DOHH2 (cell line): Measurements from ENCODE around the gene TTC9B.

Experiments
- H3F3A ChIP-seq: fragments of 200-600 bp; sonication (generic), shearing (Covaris generic); 2 replicates; pipeline ENCODE4 v1.6.0; 2016; ENCODE audit warnings: antibody characterized with exemption, mild to moderate bottlenecking; ENCODE audit not compliant: control insufficient read depth, insufficient read depth
- H3K27ac ChIP-seq: fragments of 200-600 bp; sonication (generic); 2 replicates; pipeline ENCODE4 v1.5.1; 2014; ENCODE audit warnings: low read depth, mild to moderate bottlenecking, low read length, moderate library complexity
- H3K27me3 ChIP-seq: fragments of 200-600 bp; sonication (generic); 2 replicates; pipeline ENCODE4 v1.6.1; 2014; ENCODE audit warnings: mild to moderate bottlenecking, low read length, mixed read lengths; ENCODE audit not compliant: control insufficient read depth
- H3K36me3 ChIP-seq: fragments of 200-600 bp; sonication (generic); 2 replicates; pipeline ENCODE4 v1.6.1; 2014; ENCODE audit warnings: mild to moderate bottlenecking, low read length, moderate library complexity, mixed read lengths; ENCODE audit not compliant: control insufficient read depth
- H3K4me1 ChIP-seq: fragments of 200-600 bp; sonication (generic); 2 replicates; pipeline ENCODE4 v1.6.1; 2014; ENCODE audit warnings: mild to moderate bottlenecking, low read length, mixed read lengths; ENCODE audit not compliant: control insufficient read depth
- H3K4me2 ChIP-seq: fragments of 200-600 bp; sonication (generic); 2 replicates; pipeline ENCODE4 v1.6.0; 2014; ENCODE audit warnings: mild to moderate bottlenecking, low read length, moderate library complexity
- H3K4me3 ChIP-seq: fragments of 200-600 bp; sonication (generic); 2 replicates; pipeline ENCODE4 v1.5.1; 2014; ENCODE audit warnings: mild to moderate bottlenecking, low read length, mixed read lengths
- H3K79me2 ChIP-seq: fragments of 200-600 bp; sonication (generic); 2 replicates; pipeline ENCODE4 v1.6.1; 2014; ENCODE audit warnings: mild to moderate bottlenecking, low read length, mixed read lengths; ENCODE audit not compliant: control insufficient read depth
- H3K9me2 ChIP-seq: fragments of 200-600 bp; sonication (generic); replicated peaks from 2 replicates; pipeline ENCODE4 v1.6.1; 2014; ENCODE audit warnings: mild to moderate bottlenecking, low read length, mixed read lengths; ENCODE audit not compliant: control insufficient read depth
- H3K9me3 ChIP-seq: fragments of 200-600 bp; sonication (generic); 2 replicates; pipeline ENCODE4 v1.6.1; 2014; ENCODE audit warnings: antibody characterized with exemption, low read length, mixed read lengths; ENCODE audit not compliant: control insufficient read depth, insufficient read depth
- H4K20me1 ChIP-seq: fragments of 200-600 bp; sonication (generic); 2 replicates; pipeline ENCODE4 v1.6.0; 2014; ENCODE audit warnings: low read depth, mild to moderate bottlenecking, antibody characterized with exemption, low read length, moderate library complexity; ENCODE audit not compliant: control insufficient read depth, insufficient read depth
- EZH2phosphoT487 ChIP-seq: fragments of 200-600 bp; sonication (generic); IDR thresholded peaks from 2 replicates; pipeline ENCODE4 v1.6.1; 2017; ENCODE audit warnings: borderline replicate concordance, mild to moderate bottlenecking, antibody characterized with exemption, low read length, moderate library complexity, mixed read lengths
- TF ChIP-seq, protein P1 (sequence below): fragments of 200-600 bp; sonication (generic); IDR thresholded peaks from one replicate; pipeline ENCODE4 v1.5.1; 2014; ENCODE audit warnings: antibody characterized with exemption, mild to moderate bottlenecking, low read depth, low read length; ENCODE audit not compliant: poor library complexity, severe bottlenecking

Gene TTC9B

DNA sequence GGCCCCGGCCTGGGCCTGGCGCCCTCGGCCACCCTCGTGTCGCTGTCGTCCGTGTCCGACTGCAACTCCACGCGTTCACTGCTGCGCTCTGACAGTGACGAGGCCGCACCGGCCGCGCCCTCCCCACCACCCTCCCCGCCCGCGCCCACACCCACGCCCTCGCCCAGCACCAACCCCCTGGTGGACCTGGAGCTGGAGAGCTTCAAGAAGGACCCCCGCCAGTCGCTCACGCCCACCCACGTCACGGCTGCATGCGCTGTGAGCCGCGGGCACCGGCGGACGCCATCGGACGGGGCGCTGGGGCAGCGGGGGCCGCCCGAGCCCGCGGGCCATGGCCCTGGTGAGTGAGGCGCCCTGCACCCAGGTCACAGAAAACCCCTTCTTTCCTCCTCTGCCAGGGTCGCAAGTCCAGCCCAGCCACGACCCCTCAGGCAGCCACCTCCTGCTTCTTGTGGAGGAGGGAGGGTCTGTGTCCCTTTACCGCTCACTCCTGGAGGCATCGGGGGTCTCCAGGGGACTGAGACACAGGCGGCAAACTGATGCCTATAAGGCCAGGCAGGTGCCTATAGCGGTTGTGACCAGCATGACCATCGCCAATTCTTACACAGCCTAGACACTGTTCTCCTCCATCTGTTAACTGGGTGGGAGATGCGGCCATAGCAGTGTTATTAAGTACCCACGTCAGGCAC, 4.2 kb downstream of the TTC9B start:
- H3K9me3 ChIP-seq = no peaks in the 10 kb centered on the region
- H3K36me3 ChIP-seq = no peaks in the 10 kb centered on the region
- H3K4me3 ChIP-seq = no peak overlapping the region
- H3K9me2 ChIP-seq = no peaks in the 10 kb centered on the region
- TF ChIP-seq, protein P1, sequence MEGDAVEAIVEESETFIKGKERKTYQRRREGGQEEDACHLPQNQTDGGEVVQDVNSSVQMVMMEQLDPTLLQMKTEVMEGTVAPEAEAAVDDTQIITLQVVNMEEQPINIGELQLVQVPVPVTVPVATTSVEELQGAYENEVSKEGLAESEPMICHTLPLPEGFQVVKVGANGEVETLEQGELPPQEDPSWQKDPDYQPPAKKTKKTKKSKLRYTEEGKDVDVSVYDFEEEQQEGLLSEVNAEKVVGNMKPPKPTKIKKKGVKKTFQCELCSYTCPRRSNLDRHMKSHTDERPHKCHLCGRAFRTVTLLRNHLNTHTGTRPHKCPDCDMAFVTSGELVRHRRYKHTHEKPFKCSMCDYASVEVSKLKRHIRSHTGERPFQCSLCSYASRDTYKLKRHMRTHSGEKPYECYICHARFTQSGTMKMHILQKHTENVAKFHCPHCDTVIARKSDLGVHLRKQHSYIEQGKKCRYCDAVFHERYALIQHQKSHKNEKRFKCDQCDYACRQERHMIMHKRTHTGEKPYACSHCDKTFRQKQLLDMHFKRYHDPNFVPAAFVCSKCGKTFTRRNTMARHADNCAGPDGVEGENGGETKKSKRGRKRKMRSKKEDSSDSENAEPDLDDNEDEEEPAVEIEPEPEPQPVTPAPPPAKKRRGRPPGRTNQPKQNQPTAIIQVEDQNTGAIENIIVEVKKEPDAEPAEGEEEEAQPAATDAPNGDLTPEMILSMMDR = no peak
- no peaks in the 10 kb centered on the region for H3F3A ChIP-seq
- H3K27ac ChIP-seq = no peak overlapping the region
- no peaks in the 10 kb centered on the region for H3K27me3 ChIP-seq
- no peaks in the 10 kb centered on the region for H4K20me1 ChIP-seq
- no peaks in the 10 kb centered on the region for H3K4me1 ChIP-seq
- H3K79me2 ChIP-seq = no peaks in the 10 kb centered on the region
- no peak overlapping the region for H3K4me2 ChIP-seq

DNA sequence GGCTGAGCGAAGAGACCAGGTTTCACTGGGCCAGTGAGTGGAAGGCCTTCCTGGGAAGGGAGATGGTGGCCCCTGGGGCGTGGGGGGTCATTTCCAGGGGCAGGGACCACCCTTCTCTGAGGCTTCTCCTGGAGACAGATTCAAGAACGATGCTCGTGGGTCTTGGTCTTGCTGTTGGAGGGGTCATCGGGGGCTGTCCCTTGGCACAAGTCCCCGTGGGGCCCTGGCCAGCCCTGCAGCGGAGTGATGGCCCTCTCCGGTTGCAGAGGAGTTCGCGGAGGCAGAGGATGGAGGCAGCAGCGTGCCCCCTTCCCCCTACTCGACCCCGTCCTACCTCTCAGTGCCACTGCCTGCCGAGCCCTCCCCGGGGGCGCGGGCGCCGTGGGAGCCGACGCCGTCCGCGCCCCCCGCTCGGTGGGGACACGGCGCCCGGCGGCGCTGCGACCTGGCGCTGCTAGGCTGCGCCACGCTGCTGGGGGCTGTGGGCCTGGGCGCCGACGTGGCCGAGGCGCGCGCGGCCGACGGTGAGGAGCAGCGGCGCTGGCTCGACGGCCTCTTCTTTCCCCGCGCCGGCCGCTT, 4.8 kb downstream of the TTC9B start:
- Histone ChIP-seq H3K4me1 (no peaks in the 10 kb centered on the region), H3K79me2 (no peaks in the 10 kb centered on the region), H3K9me3 (no peaks in the 10 kb centered on the region), H3K27ac (no peak overlapping the region), H3F3A (no peaks in the 10 kb centered on the region), H3K4me2 (no peak overlapping the region), H3K36me3 (no peaks in the 10 kb centered on the region), H4K20me1 (no peaks in the 10 kb centered on the region), H3K4me3 (no peak overlapping the region), H3K9me2 (no peaks in the 10 kb centered on the region), H3K27me3 (no peaks in the 10 kb centered on the region)
- TF ChIP-seq EZH2phosphoT487 = no peak
- TF ChIP-seq, protein P1 = no peak

DNA sequence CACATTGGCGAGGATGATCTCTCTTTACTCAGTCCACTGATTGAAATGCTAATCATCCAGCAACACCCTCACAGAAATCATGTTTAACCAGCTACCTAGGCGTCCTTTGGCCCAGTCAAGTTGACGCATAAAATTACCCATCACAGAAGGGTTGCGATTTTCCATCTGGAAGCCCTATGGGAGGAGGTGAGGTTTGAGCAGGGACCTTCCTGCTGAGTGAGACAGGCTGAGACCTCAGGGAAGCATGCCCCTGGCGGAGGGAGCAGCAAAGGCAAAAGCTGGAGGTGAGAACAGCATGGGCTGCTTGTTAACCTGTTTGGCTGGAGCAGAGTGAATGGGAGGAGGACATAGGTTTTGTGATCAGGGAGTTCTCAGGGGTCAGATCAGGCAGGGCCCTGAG, 7.3 kb downstream of the TTC9B start:
- Histone ChIP-seq H3K27me3 (no peaks in the 10 kb centered on the region), H3K27ac (no peak overlapping the region), H3K9me3 (no peaks in the 10 kb centered on the region), H3K4me3 (no peak overlapping the region), H3F3A (no peaks in the 10 kb centered on the region), H4K20me1 (no peaks in the 10 kb centered on the region), H3K4me2 (no peak overlapping the region), H3K9me2 (no peaks in the 10 kb centered on the region), H3K79me2 (no peaks in the 10 kb centered on the region), H3K36me3 (no peaks in the 10 kb centered on the region), H3K4me1 (no peaks in the 10 kb centered on the region)
- no peak for TF ChIP-seq EZH2phosphoT487
- TF ChIP-seq, protein P1 = no peak
